Measurements from ENCODE around the gene ATG4B. TPM values are rescaled to one million over a fixed set of nuclear protein-coding genes. Genes with fewer than 3 reads are reported as not detected.
"Not testable (repeated sequence)": the region's sequence is repeated elsewhere in the genome, so short reads cannot be mapped to it uniquely, and the experiment has no call there.

The ATG4B gene
- total and polyA plus RNA-seq, 5 donors: 40.3 to 53.8 (median 46.7) TPM

- no peak for ATAC-seq
- whole genome bisulfite sequencing: 87% methylated on average over 17 of the region's 17 CpGs
- intact Hi-C loops (cut with DNase I): no loop called here
Observed at GRCh38 chr2:241655516-241656189, 18.2 kb downstream of the ATG4B start.

GRCh38 chr2:241656190-241656741, 18.8 kb downstream of the ATG4B start:
- Histone ChIP-seq H3K4me1 (ENCODE audit: control insufficient read depth, insufficient read depth, low read length) (no peaks in the 10 kb centered on the region), H3K27ac (ENCODE audit: low read length) (peak overlapping the region; percentile 61), H3K27me3 (ENCODE audit: control insufficient read depth, insufficient read depth) (no peaks in the 10 kb centered on the region), H3K4me3 (ENCODE audit: low read length) (no peak overlapping the region), H3K9me3 (ENCODE audit: control insufficient read depth, low read length) (no peaks in the 10 kb centered on the region)
- intact Hi-C loops (cut with DNase I): no loop called here
- DNase-seq (peak in 2 of 3 donors; percentile 67 to 74), ATAC-seq (peak; percentile 63 to 68)
- 71% methylated on average over 13 of the region's 13 CpGs for WGBS

More at GRCh38 chr2:241655516-241656189, 18.2 kb downstream of the ATG4B start:
- Histone ChIP-seq H3K27ac (ENCODE audit: low read length) (peak overlapping the region; percentile 61), H3K9me3 (ENCODE audit: control insufficient read depth, low read length) (no peaks in the 10 kb centered on the region), H3K27me3 (ENCODE audit: control insufficient read depth, insufficient read depth) (no peaks in the 10 kb centered on the region), H3K4me3 (ENCODE audit: low read length) (no peak overlapping the region), H3K4me1 (ENCODE audit: control insufficient read depth, insufficient read depth, low read length) (no peaks in the 10 kb centered on the region)
- DNase-seq: peak in 1 of 3 donors; percentile 22

- H3K9me3 ChIP-seq (ENCODE audit: control insufficient read depth, low read length): no peaks in the 10 kb centered on the region
- no peak for DNase-seq
- no peak for ATAC-seq
- intact Hi-C loops (cut with DNase I): no loop called here
- no peak overlapping the region for H3K27ac ChIP-seq (ENCODE audit: low read length)
- H3K27me3 ChIP-seq (ENCODE audit: control insufficient read depth, insufficient read depth): no peaks in the 10 kb centered on the region
- WGBS: 90% methylated on average over 15 of the region's 15 CpGs
- no peaks in the 10 kb centered on the region for H3K4me1 ChIP-seq (ENCODE audit: control insufficient read depth, insufficient read depth, low read length)
- H3K4me3 ChIP-seq (ENCODE audit: low read length): no peak overlapping the region
Observed at GRCh38 chr2:241657786-241658254, 20.3 kb downstream of the ATG4B start.

- Histone ChIP-seq H3K4me1 (ENCODE audit: control insufficient read depth, insufficient read depth, low read length) (no peaks in the 10 kb centered on the region), H3K4me3 (ENCODE audit: low read length) (no peak overlapping the region), H3K27me3 (ENCODE audit: control insufficient read depth, insufficient read depth) (no peaks in the 10 kb centered on the region), H3K27ac (ENCODE audit: low read length) (no peak overlapping the region), H3K9me3 (ENCODE audit: control insufficient read depth, low read length) (no peaks in the 10 kb centered on the region)
- ATAC-seq: no peak
- DNase-seq: no peak
- WGBS: 77% methylated on average over 5 of the region's 5 CpGs
- intact Hi-C loops (cut with DNase I): no loop called here
Observed at GRCh38 chr2:241658296-241658695, 20.8 kb downstream of the ATG4B start.

- intact Hi-C loops (cut with DNase I): no loop called here
- H3K4me1 ChIP-seq (ENCODE audit: control insufficient read depth, insufficient read depth, low read length): no peaks in the 10 kb centered on the region
- DNase-seq (peak; percentile 60 to 86 (median 80)), ATAC-seq (peak; percentile 27 to 53)
- WGBS: 48% methylated on average over 26 of the region's 26 CpGs
- no peak overlapping the region for H3K4me3 ChIP-seq (ENCODE audit: low read length)
- H3K9me3 ChIP-seq (ENCODE audit: control insufficient read depth, low read length): no peaks in the 10 kb centered on the region
- no peak overlapping the region for H3K27ac ChIP-seq (ENCODE audit: low read length)
- no peaks in the 10 kb centered on the region for H3K27me3 ChIP-seq (ENCODE audit: control insufficient read depth, insufficient read depth)
Observed at GRCh38 chr2:241659150-241659739, 21.8 kb downstream of the ATG4B start.

GRCh38 chr2:241660593-241661213, 23.2 kb downstream of the ATG4B start:
- Histone ChIP-seq H3K9me3 (ENCODE audit: control insufficient read depth, low read length) (no peaks in the 10 kb centered on the region), H3K4me1 (ENCODE audit: control insufficient read depth, insufficient read depth, low read length) (no peaks in the 10 kb centered on the region), H3K27ac (ENCODE audit: low read length) (no peak overlapping the region), H3K4me3 (ENCODE audit: low read length) (no peak overlapping the region), H3K27me3 (ENCODE audit: control insufficient read depth, insufficient read depth) (no peaks in the 10 kb centered on the region)
- no peak for DNase-seq
- intact Hi-C loops (cut with DNase I): no loop called here
- WGBS: 92% methylated on average over 14 of the region's 14 CpGs
- ATAC-seq: no peak

- H3K27ac ChIP-seq (ENCODE audit: low read length); DNase-seq; intact Hi-C loops (cut with DNase I); ATAC-seq; H3K9me3 ChIP-seq (ENCODE audit: control insufficient read depth, low read length); H3K4me1 ChIP-seq (ENCODE audit: control insufficient read depth, insufficient read depth, low read length); H3K4me3 ChIP-seq (ENCODE audit: low read length); H3K27me3 ChIP-seq (ENCODE audit: control insufficient read depth, insufficient read depth): not testable (repeated sequence)
- WGBS: 95% methylated on average over 24 of the region's 24 CpGs
Observed at GRCh38 chr2:241662731-241663130, 25.2 kb downstream of the ATG4B start.

GRCh38 chr2:241665731-241666440, 28.4 kb downstream of the ATG4B start:
- DNase-seq: no peak
- WGBS: 86% methylated on average over 23 of the region's 23 CpGs
- ATAC-seq: no peak
- Histone ChIP-seq H3K4me3 (ENCODE audit: low read length) (no peak overlapping the region), H3K4me1 (ENCODE audit: control insufficient read depth, insufficient read depth, low read length) (no peaks in the 10 kb centered on the region), H3K27ac (ENCODE audit: low read length) (no peak overlapping the region), H3K9me3 (ENCODE audit: control insufficient read depth, low read length) (no peaks in the 10 kb centered on the region), H3K27me3 (ENCODE audit: control insufficient read depth, insufficient read depth) (no peaks in the 10 kb centered on the region)
- intact Hi-C loops (cut with DNase I): no loop called here

- intact Hi-C loops (cut with DNase I): no loop called here
- 67% methylated on average over 42 of the region's 42 CpGs for WGBS
- no peak overlapping the region for H3K27ac ChIP-seq (ENCODE audit: low read length)
- ATAC-seq (peak in 1 of 2 donors; percentile 6), DNase-seq (peak in 1 of 3 donors; percentile 35)
- no peaks in the 10 kb centered on the region for H3K9me3 ChIP-seq (ENCODE audit: control insufficient read depth, low read length)
- no peak overlapping the region for H3K4me3 ChIP-seq (ENCODE audit: low read length)
- no peaks in the 10 kb centered on the region for H3K4me1 ChIP-seq (ENCODE audit: control insufficient read depth, insufficient read depth, low read length)
- H3K27me3 ChIP-seq (ENCODE audit: control insufficient read depth, insufficient read depth): no peaks in the 10 kb centered on the region
Observed at GRCh38 chr2:241666627-241667400, 29.3 kb downstream of the ATG4B start.

GRCh38 chr2:241668354-241668753, 30.9 kb downstream of the ATG4B start:
- Histone ChIP-seq H3K9me3 (ENCODE audit: control insufficient read depth, low read length) (no peaks in the 10 kb centered on the region), H3K27me3 (ENCODE audit: control insufficient read depth, insufficient read depth) (no peaks in the 10 kb centered on the region), H3K4me3 (ENCODE audit: low read length) (no peak overlapping the region), H3K4me1 (ENCODE audit: control insufficient read depth, insufficient read depth, low read length) (no peaks in the 10 kb centered on the region), H3K27ac (ENCODE audit: low read length) (no peak overlapping the region)
- intact Hi-C loops (cut with DNase I): no loop called here
- DNase-seq: no peak
- WGBS: 96% methylated on average over 21 of the region's 21 CpGs
- no peak for ATAC-seq
